Calu3 (cell line): ENCODE results near the gene SPOCK3. TPM values are rescaled to one million over a fixed set of nuclear protein-coding genes. Genes with fewer than 3 reads are reported as not detected.

Experiments
- BruUV-seq: library from RNA; stranded (reverse); fragments of 400-500 nt; replicated peaks from 2 replicates; lab custom pipeline; 2021; lab: Mats Ljungman, UMichigan
- CTCF ChIA-PET: fragments of 300-600 bp; sonication (Branson Sonifier 250); formaldehyde crosslinking; loops from one replicate; lab custom pipeline; 2022; ENCODE audit warnings: antibody characterized with exemption; lab: Charles Lee
- DNase-seq: peaks from one replicate; pipeline ENCODE4 v3.0.0; 2022
- H3K27ac Mint-ChIP-seq: one replicate; pipeline ENCODE4 v1.8.0; 2022; ENCODE audit warnings: mixed read lengths; ENCODE audit not compliant: unreplicated experiment
- H3K27me3 Mint-ChIP-seq: one replicate; pipeline ENCODE4 v1.8.0; 2022; ENCODE audit warnings: mixed read lengths; ENCODE audit not compliant: unreplicated experiment
- H3K36me3 Mint-ChIP-seq: one replicate; pipeline ENCODE4 v1.8.0; 2022; ENCODE audit warnings: mild to moderate bottlenecking, moderate library complexity, mixed read lengths; ENCODE audit not compliant: insufficient read depth, unreplicated experiment
- H3K4me1 Mint-ChIP-seq: one replicate; pipeline ENCODE4 v1.8.0; 2022; ENCODE audit warnings: mild to moderate bottlenecking, low read depth, mixed read lengths; ENCODE audit not compliant: unreplicated experiment
- H3K4me3 Mint-ChIP-seq: one replicate; pipeline ENCODE4 v1.8.0; 2022; ENCODE audit warnings: mild to moderate bottlenecking, low read depth, moderate library complexity, mixed read lengths; ENCODE audit not compliant: unreplicated experiment
- H3K9me3 Mint-ChIP-seq: one replicate; pipeline ENCODE4 v1.8.0; 2022; ENCODE audit warnings: low read depth, mixed read lengths; ENCODE audit not compliant: unreplicated experiment
- intact Hi-C: fragments of 100-400 bp; cut with micrococcal nuclease; formaldehyde crosslinking; loops from one replicate; pipeline ENCODE4 v1.10.0; 2022; ENCODE audit not compliant: unreplicated experiment
- total RNA-seq: library from RNA; stranded (reverse); gene quantifications from 2 replicates; pipeline ENCODE4 v1.2.3, GENCODE V29; 2022
- TF ChIP-seq, protein P1 (sequence below): fragments of 200-600 bp; IDR thresholded peaks from one replicate; pipeline ENCODE4 v1.8.0; 2022; ENCODE audit warnings: antibody characterized with exemption; ENCODE audit not compliant: unreplicated experiment

The SPOCK3 gene
- total RNA-seq, 1 experiment from 2014 or later, result 0.31 TPM

GRCh38 chr4:167035390-167035789, 198.9 kb downstream of the SPOCK3 start:
- H3K27ac Mint-ChIP-seq, result no peak overlapping the region
- no peak overlapping the region for H3K4me3 Mint-ChIP-seq
- H3K4me1 Mint-ChIP-seq, result peaks cover 12% of the 10 kb centered on the region
- no peaks in the 10 kb centered on the region for H3K27me3 Mint-ChIP-seq
- CTCF ChIA-PET, result no interaction called here
- intact Hi-C loops, result no loop called here
- no peaks in the 10 kb centered on the region for H3K9me3 Mint-ChIP-seq
- BruUV-seq, result no TSS peak
- no peaks in the 10 kb centered on the region for H3K36me3 Mint-ChIP-seq
- TF ChIP-seq, protein P1, sequence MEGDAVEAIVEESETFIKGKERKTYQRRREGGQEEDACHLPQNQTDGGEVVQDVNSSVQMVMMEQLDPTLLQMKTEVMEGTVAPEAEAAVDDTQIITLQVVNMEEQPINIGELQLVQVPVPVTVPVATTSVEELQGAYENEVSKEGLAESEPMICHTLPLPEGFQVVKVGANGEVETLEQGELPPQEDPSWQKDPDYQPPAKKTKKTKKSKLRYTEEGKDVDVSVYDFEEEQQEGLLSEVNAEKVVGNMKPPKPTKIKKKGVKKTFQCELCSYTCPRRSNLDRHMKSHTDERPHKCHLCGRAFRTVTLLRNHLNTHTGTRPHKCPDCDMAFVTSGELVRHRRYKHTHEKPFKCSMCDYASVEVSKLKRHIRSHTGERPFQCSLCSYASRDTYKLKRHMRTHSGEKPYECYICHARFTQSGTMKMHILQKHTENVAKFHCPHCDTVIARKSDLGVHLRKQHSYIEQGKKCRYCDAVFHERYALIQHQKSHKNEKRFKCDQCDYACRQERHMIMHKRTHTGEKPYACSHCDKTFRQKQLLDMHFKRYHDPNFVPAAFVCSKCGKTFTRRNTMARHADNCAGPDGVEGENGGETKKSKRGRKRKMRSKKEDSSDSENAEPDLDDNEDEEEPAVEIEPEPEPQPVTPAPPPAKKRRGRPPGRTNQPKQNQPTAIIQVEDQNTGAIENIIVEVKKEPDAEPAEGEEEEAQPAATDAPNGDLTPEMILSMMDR, result no peak
- no peak for DNase-seq

- Mint-ChIP-seq H3K36me3 (no peaks in the 10 kb centered on the region), H3K4me1 (peaks cover 12% of the 10 kb centered on the region), H3K27ac (no peak overlapping the region), H3K9me3 (no peaks in the 10 kb centered on the region), H3K4me3 (no peak overlapping the region), H3K27me3 (no peaks in the 10 kb centered on the region)
- intact Hi-C loops, result no loop called here
- no TSS peak for BruUV-seq
- TF ChIP-seq, protein P1, result no peak
- DNase-seq, result no peak
- CTCF ChIA-PET, result no interaction called here
Measured at GRCh38 chr4:167034983-167035382, 199.3 kb downstream of the SPOCK3 start.

DNA sequence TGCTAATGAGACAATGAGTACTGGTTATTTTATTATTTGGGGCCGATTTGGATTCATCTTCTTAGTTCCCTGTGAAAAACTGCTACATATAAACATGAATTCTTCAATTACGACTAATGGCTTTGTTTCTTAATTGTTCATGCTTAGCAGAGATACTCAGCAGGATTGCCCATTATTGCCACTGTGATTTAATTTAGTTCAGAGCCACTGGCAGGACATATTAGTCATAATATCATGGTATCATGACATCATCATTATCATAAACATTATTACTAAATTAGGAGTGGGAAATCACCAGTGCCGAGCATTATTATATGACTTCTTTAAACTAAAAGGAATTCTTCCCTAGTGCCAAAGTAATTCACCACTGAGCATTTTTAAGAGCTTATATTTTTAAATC, 201.4 kb downstream of the SPOCK3 start:
- intact Hi-C loops, result no loop called here
- no peak overlapping the region for H3K27ac Mint-ChIP-seq
- peaks cover 12% of the 10 kb centered on the region for H3K4me1 Mint-ChIP-seq
- no TSS peak for BruUV-seq
- TF ChIP-seq, protein P1, result no peak
- H3K4me3 Mint-ChIP-seq, result no peak overlapping the region
- no peaks in the 10 kb centered on the region for H3K27me3 Mint-ChIP-seq
- no peak for DNase-seq
- no peaks in the 10 kb centered on the region for H3K9me3 Mint-ChIP-seq
- H3K36me3 Mint-ChIP-seq, result no peaks in the 10 kb centered on the region
- CTCF ChIA-PET, result no interaction called here

GRCh38 chr4:167031534-167032156, 202.6 kb downstream of the SPOCK3 start:
- H3K27ac Mint-ChIP-seq, result no peak overlapping the region
- H3K27me3 Mint-ChIP-seq, result no peaks in the 10 kb centered on the region
- H3K4me1 Mint-ChIP-seq, result peaks cover 12% of the 10 kb centered on the region
- BruUV-seq, result no TSS peak
- intact Hi-C loops, result no loop called here
- TF ChIP-seq, protein P1, result no peak
- no peak for DNase-seq
- H3K4me3 Mint-ChIP-seq, result no peak overlapping the region
- no peaks in the 10 kb centered on the region for H3K9me3 Mint-ChIP-seq
- H3K36me3 Mint-ChIP-seq, result no peaks in the 10 kb centered on the region
- CTCF ChIA-PET, result no interaction called here
